NCI-H510A (cell line): Measurements from ENCODE around the gene RGS17.

Experiments
- DNase-seq: peaks from one replicate; lab custom pipeline; 2025; lab: John Stamatoyannopoulos, UW

RGS17 gene

GRCh38 chr6:153084393-153084792 lies 46.7 kb downstream of the RGS17 start:
- DNase-seq, result no peak

DNA sequence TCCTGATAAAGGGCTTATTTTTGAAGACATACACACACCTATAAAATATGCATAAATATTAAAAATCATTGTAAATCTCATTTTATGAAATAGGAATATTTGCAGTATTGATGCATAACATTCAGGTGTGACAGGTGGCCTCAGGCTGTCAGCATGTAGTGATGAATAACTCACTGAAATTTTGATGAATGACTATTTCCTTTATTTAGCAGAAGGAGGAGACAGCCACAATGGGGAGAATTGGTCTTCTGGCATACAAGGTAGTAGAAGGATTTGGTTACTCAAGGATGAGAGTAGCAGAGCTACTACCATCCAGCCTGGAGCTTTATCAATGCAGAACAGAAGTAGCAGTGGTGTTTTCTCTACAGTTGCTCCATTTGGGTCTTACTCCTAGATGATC lies 47.2 kb downstream of the RGS17 start:
- no peak for DNase-seq

GRCh38 chr6:153081914-153082313 lies 49.2 kb downstream of the RGS17 start:
- no peak for DNase-seq

DNA sequence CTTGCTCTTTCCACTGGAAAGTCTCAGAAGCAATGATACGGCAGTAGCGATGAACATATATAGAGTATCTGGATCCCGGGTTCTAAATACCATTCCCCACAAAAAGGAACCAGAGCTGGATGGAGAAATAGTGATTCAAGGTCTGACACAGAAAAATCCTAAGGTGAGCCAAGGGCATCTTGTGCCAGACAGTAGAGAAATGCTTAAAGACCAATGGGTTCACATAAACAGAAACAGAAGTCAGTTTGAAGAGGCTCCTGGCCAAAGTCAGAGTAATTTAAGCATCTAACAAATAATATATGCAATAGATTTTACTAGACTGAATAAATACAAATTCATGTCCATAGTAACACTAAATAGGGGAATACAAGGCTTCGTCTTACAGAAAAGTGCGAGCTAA lies 54.7 kb downstream of the RGS17 start:
- DNase-seq, result no peak

DNA sequence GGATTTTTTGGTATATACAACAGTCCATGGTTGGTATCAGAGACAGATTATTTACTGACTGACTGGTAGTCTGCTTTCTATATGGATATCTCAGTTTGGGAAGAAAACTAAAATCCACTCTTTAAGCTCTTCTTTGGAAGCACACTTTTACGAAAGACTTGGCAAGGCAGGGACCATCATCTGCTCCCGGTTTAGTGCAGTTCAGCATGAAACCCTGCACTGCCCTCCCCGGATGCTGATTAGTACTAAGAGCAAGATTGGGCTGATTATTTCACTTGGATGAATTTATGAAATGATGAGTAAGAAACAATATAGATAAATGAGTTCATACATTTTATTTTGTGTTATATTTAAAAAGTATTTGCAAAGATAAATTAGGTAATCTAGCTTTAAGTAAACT lies 56.3 kb downstream of the RGS17 start:
- DNase-seq, result no peak

GRCh38 chr6:153073841-153074240 lies 57.2 kb downstream of the RGS17 start:
- DNase-seq, result no peak

DNA sequence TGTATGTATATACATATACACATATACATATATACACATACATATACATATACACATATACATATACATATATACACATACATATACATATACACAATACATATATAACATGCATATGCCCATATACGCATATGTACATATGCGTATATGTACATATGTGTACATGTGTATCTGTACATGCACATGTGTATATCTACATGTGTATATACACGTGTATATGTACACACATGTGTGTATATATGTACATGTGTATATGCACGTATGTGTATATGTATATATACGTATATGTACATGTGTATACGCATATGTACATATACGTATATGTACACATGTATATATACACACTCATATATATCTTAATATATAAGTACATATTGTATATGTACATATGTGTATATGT lies 60.3 kb downstream of the RGS17 start:
- no peak for DNase-seq

DNA sequence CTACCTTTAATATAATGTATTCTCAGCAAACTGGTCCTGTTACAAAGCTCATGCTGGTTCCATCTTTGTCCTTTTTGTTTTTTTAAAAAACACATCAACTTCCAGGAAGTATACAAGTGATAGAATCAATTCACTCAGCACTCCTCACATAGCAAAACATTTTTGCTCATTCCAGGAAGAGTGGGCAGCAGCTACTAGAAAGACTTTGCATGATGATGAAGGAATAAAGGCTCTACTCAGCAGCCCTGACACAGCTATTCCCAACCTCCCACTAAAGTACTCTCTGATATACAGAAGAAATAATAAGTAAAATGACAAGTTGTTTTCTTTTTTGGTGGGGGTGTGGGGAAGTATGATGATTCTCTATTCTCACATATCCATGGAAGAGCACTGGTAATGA lies 61.2 kb downstream of the RGS17 start:
- DNase-seq, result no peak

- no peak for DNase-seq
These were observed 65.9 kb downstream of the RGS17 start for GRCh38 chr6:153065222-153065621.

DNA sequence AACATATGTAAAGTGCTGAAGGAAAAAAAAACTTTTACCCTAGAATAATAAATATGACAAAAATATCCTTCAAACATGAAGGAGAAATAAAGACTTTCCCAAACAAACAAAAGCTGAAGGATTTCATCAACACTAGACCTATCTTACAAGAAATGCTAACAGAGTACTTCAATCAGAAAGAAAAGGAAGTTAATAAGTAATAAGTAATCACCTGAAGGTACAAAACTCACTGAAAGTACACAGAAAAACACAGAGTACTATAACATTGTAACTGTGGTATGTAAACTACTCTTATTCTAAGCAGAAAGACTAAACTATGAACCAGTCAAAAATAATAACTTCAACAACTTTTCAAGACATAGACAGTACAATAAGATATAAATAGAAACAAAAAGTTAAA lies 67.1 kb downstream of the RGS17 start:
- no peak for DNase-seq

GRCh38 chr6:153062516-153062915 lies 68.6 kb downstream of the RGS17 start:
- DNase-seq, result no peak

DNA sequence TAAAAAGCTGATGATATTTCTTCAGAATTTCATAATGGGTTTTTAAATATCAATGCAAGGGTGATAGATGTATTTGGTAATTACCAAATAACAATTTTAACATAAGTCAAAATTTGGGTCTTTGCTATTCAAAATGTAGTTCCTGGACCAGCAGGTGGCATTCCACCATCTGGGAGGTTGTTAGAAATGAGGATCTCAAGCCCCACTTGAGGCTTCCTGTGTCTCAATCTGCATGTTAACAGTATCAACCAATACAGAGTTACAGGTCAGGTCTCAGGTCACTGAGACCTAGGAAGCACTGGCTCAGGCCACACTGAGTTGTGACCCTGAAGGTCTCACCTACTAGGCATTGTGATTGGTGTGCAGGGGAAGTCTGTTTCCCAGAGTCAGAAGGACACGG lies 71.3 kb downstream of the RGS17 start:
- no peak for DNase-seq

- no peak for DNase-seq
These were observed 71.8 kb downstream of the RGS17 start for GRCh38 chr6:153059311-153059710.

DNA sequence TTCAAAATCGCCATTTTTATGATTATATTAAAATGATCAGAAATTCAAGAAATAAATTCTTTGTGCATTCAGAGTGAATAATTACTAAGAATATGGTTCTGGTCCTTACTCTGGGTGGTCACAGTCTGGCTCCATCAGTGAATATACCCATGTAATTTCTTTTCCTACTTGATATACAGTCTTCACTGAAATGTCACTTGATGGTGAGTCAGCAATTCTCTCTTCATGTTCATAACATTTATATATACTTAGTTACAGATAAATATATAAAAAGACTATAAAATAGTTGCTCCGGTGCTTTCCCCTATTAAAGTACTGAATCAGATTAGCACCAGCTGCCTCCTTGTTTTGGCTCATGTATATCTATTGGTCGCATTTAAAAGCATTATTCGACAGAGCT lies 72.2 kb downstream of the RGS17 start:
- DNase-seq, result no peak

DNA sequence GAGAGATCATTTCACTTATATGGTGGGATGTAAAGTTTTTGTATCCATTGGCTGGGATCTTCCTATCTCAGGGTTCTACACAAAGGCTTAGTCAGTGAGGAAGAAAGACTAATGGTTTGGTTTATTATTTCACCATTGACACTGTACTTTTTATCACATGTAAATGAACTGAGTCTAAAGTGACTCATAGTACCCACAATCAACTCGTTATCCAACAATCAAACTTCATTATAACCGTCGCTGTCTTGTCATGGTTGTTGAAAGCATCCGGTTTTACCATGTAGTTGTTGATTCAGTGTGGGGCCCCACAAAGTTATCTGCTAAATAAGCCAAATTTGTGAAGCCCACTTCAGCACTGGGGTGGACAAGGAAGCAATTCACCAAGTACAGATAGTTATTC lies 72.8 kb downstream of the RGS17 start:
- no peak for DNase-seq

DNA sequence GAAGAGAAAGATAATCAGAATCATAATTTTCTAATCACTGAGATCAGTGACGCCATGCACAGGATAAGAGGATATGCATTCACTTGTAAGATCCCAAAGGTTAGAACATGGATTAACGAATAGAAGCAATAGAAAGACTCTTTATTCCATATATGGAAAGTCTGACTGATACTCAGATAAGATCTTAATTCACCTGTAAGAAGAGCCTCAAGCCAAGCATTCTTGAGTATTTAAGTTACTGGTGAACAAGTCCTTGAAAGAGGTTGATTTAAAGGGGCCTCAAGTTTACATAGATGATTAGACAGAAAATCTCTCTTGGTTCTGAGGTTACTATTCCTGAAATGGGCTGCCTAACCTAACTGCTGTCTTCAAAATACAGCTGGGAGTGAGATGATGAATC lies 74.8 kb downstream of the RGS17 start:
- no peak for DNase-seq

DNA sequence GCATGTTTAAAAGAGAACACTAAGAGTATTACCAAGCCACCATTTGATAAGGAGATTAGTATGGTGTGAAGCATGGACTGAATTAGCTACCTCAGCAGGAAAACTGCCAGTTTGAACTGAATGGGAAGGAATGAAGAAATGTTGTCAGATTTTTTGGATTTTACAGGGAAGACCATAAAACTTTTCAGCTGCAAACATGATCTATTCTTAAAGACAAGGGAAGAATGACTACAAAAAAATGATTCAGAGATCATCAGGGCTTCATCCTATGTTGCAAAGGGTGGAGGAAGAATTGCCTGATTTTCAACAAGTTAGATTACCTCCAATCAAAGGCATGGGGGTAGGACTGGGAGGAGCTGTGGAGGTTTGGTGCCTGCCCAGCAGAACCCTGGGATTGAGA lies 79.3 kb downstream of the RGS17 start:
- no peak for DNase-seq

- DNase-seq, result no peak
These were observed 82.5 kb downstream of the RGS17 start for GRCh38 chr6:153048631-153049030.

DNA sequence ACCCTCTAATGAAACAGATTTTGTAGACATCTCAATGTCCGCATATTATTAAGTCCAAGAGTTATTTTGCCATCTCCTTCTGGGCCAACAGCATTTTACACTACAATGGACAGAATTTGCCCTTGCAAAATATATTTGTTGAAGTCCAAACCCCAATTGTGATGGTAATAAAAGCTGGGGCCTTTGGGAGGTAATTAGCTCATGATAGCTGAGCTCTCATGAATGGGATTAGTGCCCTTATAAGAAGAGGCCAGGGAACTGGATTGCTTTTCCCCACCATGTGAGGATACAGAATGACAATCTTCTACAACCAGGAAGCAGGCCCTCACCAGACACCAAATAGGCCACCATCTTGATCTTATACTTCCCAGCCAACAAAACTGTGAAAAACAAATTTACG lies 83.7 kb downstream of the RGS17 start:
- no peak for DNase-seq

- DNase-seq, result no peak
These were observed 85.8 kb downstream of the RGS17 start for GRCh38 chr6:153045271-153045670.

DNA sequence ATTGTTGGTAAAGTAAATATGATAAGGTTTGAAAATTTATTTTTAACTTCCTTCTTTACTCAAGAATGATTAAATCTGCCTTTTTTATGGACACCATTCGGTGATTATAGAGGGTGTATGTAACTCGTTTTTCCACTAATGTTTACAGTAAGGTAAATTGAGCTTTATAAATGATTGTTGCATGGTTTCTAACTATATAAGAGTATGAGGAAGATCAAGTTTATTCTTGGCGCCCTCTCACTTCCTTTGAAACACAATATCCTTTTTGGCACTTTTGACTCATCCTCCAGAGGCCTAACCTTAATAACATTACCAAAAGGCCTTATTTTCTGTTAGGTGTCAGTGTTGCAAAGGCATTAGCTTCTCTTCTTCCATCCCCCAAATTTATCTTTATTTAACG lies 86.8 kb downstream of the RGS17 start:
- DNase-seq, result no peak

- peak; percentile 72 for DNase-seq
These were observed 87.4 kb downstream of the RGS17 start for GRCh38 chr6:153043719-153044118.

DNA sequence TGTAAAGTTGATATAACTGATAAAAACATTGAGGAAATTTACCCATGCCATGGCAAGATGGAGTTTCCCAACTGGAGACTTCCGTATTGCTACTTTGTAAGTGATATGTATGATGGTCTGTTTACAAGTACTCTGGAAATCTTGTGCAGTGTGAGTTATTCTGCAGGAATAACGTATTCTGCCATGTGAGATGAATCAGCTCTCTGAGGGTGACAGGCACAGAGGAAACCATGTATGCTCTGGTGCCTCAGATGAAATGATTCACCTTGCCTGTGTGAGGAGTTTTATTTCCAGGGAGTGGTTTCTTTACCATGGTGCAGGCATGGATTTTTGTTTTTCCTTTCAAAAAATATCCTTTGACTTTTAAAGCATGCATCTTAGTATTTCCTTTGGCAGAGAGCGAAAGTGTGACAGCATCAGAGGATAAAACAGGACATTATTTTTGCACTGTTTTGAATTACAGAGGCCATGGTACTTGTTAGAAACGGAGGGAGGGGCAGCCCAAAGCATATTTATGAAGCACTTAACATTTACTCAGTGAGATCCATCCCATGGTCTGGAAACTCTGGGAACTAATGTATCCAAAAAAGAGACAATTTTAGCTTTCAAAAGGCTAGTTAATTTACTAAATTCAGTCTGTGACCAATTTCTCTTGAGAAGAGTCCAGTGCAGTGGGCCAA lies 92.6 kb downstream of the RGS17 start:
- no peak for DNase-seq

GRCh38 chr6:153034139-153034538 lies 96.9 kb downstream of the RGS17 start:
- no peak for DNase-seq
